Hindlimb muscle (tissue), 1 donor: Measurements from ENCODE around the gene SUSD6. TPM values are rescaled to one million over a fixed set of nuclear protein-coding genes. Genes with fewer than 3 reads are reported as not detected.
"Not testable (repeated sequence)": the region's sequence is repeated elsewhere in the genome, so short reads cannot be mapped to it uniquely, and the experiment has no call there.

Source experiments
- DNase-seq: peaks from one replicate; pipeline ENCODE4 v3.0.0-alpha.2; 2013
- polyA plus RNA-seq: library from polyadenylated mRNA; unstranded; fragments of 120-200 nt; gene quantifications from one replicate; pipeline ENCODE4 v1.2.1, GENCODE V29; 2013; ENCODE audit not compliant: insufficient read length

The SUSD6 gene
- polyA plus RNA-seq, 1 donor, result 22.6 TPM

DNA sequence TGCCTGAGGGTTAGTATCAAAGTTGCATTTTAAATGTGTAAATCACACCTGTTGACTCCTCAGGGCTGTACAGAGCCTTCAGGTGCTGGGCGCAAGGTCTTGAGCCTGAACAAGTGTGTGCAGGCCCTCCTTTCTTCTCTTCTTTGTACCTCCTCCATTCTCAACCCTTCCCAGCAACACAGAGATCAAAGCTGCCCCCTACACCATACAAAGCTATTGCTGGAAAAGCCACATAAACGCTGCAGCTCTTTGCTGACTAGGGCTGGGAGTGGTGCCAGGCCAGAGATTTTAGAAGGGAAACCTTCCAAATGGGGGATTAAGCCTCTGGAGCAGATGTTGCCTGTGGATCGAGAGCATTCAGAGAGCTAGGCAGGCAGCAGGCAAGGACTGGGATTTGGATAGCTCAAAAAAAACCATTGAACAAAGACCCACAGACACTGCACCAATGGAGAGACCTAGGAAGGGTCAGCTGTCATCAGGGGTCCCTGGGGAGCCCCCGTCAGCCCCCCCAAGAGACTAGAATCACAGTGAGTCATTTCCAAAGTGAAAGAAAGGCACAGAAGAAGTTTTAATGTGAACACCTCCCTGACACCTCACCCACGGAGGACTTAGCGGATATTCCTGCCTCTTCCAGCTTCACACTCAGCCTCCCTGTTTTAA is 18.2 kb upstream of the SUSD6 start:
- DNase-seq, result peak; percentile 87

DNA sequence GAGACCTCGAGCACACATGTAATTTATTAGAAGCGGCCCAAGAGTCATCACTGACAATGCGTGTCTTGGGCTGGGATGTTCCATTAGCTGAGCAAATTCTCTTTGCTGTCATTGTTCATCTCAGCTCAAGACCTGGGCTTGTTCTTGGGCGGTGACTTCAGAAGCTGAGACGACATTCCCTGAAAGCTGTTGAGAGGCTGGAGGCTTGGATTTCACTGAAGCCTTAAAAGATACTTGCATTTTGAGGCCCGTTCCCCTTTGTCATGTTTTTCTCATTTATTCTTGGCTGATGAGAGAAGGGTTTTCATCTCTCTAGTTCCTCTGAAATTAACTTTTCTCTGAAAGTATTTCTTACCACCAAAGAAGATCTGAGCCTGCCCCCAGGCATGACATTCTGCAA is 16.6 kb upstream of the SUSD6 start:
- no peak for DNase-seq

DNA sequence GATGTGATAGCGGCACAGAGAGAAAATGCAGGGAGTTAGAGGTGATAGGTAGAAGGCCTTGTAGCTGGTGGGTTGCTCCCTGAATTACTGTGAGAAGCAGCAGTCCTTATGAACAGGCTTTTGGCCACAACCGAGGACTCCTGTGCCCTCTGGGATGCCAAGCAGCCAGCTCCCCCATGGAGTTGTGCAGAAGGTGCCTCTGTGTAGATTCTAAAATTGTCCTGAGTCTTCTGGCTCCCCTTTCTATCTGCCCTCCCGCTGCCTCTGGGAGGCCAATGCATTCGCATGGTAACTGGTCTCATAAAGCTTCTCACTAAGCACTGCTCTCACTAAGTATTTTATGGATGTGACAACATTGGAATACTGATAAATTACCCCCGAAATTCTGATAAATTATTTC is 16.1 kb upstream of the SUSD6 start:
- DNase-seq, result no peak

DNA sequence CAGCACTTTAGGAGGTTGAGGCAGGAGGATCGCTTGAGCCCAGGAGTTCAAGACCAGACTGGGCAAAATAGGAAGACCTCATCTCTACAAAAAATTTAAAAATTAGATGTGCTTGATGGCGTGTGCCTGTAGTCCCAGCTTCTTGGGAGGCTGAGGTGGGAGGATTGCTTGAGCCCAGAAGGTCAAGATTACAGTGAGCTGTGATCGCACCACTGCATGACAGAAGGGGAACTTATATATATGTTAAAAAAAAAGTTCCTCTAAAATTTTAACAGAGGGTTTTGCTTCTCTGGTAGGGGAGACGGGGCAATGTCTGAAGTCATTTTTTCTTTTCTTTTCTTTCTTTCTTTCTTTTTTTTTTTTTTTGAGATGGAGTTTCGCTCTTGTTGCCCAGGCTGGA is 12.0 kb upstream of the SUSD6 start:
- DNase-seq, result not testable (repeated sequence)

DNA sequence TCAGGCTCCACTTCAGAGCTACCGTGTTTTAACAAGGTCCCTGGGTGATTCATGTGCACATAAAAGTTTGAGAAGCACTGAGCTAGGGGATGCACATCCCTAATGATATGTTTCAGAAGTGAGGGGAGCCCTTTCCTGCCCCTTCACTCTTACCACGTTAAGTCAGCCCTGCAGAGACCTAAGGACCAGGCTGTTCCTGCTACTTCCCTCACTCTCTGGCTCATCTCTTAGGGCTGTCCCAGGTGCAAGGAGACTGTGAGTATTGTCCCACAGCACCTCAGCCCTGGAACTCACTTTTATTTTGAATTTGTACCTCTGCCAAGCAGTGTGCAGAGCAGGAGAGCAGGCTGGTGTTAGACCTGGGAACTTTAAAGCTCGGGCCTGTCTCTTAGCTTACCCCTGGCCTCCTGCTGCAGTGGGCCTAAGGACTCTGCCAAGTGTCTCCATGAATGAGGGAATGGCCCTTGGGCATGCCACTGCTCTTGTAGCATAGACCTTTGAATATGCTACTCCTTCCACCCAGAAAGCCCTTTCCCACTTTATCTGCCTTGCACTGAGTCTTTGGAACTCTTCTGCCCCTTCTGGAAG is 11.0 kb upstream of the SUSD6 start:
- no peak for DNase-seq

DNA sequence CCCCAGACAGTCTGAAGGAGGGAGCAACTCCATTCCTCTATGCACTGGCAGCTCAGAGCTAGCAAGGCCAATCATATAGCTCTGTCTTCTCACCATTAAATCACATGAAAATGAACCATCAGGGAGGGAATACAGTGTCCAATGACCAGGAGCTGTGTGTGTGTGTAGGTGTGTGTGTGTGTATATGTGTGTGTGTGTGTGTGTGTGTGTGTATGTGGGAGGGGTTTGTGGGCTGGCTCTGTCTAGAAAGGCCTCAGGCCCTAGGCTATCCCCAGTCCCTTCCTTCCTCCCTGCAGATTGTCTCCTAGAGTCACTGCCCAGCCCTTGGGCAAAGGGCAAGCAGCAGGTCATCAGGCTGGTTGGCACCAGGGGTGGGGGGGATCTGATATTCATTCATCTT is 5.7 kb upstream of the SUSD6 start:
- no peak for DNase-seq

DNA sequence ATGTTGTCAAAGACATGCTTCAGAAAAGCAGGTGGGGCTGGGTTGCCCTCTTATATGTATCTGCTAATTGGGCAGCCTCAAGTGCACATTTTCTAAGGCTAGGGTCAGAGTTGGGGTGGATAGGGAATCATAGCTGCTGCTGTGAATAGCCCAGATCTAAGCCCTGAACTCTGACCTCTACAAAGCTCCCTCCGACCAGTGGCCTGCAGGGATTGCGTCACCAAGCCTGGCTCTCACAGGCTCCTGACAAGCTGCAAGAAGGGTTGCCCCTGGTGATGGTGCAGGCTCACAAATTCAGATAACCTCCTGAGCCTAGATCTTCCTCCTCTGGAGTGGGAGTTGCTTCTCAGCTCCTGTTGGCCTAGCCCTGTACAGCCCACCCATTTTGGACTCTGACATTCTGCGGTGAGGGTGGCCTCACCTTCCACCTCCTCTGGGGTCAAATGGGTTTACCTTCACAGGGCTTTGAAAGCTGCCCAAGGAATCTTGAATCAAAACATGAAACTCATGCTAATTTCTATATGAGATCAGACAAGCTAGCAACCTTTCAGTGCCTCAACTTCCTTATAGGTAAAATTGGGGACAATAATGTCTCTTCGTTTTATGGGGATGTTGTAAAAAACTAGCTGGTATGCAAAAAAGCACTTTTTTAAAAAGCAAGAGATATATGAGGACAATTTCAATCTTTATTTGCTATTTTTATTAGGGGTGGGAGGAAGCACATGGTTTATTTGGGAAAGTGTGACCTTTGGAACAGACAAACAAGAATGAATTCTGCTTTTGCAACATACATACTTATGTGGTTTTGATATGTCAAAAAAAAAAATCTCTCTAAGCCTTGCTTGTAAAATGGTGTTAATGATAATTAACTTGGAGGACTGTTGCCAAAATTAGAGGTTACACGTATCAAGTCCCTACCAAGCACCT is 4.9 kb upstream of the SUSD6 start:
- DNase-seq, result no peak

DNA sequence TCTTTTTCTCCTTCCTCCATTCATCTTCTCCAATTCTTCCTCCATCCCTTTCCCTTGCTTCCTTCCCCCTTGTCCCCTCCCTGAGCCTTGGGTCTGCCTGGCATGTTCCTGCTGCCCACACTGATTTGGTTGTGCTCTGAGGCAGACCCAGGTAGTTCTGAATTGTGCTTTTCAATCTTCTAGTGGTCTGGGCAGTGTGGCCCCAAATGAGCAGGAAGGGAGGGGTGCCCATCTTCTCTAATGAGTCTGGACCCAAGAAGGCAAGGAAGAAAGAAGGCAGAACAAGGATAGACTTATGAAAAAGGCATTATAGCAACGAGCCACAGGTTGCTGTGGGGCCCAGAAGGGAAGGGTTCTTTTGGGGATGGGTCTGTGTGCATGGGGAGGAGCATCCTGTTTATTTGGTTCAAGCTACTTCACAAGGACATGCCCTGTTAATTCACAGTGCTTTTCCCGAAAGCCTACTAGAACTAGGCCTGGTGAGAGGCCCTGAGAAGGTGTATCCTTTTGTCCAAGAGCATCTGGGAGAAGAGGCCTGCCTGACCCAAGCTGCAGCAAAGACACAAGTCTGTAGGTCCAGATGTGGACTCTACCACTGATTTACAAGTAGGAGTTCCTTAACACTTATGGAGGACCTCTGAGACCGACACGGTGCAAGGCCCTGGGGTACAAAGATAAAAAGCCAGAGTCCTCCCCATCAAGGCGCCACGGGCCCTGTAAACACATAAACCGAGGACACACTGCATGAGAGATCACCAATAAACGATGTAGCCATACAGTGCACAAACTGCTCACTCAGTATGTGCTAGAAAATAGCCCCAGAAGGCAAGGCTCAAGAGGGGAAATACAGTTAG is 1.1 kb upstream of the SUSD6 start:
- DNase-seq, result no peak

DNA sequence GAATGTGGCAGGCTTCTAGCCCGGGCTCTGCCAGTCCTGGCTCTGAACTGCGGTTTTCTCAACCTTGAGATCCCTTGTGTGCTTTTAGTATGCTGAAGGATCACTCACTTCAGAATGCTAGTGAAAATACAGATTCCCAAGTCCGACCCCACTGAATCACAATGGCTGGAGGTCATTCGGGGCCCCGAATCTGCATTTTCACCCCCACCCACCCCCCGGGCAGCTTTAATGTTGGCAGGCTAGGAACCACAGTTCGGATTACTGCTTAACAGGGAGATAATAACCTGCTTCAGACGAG is 573 bp upstream of the SUSD6 start:
- DNase-seq, result no peak

DNA sequence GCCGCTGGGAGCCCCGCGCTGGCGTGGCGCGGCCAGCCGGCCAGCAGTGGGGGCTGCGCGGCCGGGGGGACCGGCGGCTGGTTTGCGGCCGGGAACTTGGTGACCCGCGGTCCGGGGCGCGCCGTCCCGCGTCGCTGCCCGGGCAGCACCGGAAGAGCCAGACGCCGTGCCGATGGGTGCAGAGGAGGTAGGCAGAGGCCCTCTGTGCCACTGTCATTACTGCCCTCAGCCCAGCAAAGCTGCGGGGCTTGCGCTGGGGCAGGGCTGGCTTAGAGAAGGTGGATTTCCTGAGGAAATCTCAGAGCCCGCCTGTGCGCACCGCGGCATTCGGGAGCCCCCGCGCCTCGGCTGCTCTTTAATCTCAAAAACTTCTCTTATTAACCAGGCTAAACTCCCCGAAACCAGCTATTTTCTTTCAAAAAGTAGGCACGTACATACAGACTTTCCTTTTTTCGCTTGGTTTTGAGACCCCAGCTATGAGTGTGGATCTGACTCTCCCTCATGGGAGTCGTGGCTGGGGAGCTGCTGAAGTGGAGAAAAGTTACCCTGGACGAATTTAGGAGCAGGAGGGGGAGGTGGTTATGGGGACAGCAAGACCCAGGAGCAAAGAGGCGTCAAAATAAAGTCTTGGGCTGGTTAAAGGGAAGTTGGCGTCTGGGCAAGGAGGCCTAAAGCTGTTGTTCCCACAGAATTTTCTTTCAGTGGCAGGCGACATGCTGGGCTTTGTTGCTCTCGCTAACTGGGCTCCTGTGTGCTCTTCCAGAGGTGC is 802 bp downstream of the SUSD6 start:
- peak; percentile 42 for DNase-seq

DNA sequence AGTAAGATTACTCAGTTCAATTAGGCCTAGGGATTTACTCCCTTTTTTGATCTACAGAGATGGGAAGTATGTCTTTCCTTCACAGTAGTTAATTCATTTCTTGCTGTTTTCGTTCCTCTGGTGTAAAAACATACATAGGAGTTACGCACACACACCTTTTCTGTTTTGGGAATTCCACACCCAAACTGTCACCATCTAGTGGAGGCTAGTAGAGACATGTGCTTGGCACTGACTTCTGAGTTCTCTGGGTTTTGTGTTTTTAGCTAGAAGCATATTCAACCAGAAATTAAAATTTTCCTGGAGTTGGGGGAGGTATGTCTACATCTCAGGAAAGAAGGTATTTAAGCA is 1.4 kb downstream of the SUSD6 start:
- no peak for DNase-seq

DNA sequence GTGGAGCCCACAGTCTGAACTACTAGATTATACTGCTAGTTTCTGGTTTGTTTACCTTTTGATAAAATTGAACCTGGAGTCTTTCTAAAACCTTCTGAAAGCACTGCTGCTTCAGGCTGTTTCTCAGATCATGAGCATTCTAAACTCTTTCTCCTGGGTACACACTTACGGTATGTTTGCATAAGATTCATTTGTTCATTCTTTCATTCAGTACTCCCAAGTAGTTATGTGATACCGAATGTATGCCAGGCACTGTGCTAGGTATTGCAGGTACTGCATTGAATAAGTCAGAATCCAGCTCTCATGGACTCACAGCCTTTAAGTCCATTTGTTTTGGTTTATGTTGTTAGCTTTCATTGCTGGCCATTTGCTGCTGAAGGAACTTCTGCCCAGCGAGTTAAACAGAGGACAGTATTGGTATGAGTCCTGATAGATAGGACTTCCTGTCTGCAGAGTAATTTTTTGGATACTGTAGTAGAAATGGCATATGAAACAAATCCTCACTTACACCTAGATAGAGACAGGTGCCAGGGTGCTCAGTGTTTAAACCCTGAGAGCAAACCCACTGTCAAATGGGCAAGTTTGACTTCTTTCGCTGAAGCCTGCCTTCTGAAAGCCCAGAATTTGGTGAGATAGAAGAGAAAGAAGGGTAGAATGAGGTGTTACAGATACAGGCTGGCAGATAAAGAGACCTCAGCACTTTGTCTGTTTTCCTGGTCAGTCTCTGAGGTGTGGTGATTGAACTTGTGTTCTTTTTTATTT is 2.1 kb downstream of the SUSD6 start:
- DNase-seq, result no peak

DNA sequence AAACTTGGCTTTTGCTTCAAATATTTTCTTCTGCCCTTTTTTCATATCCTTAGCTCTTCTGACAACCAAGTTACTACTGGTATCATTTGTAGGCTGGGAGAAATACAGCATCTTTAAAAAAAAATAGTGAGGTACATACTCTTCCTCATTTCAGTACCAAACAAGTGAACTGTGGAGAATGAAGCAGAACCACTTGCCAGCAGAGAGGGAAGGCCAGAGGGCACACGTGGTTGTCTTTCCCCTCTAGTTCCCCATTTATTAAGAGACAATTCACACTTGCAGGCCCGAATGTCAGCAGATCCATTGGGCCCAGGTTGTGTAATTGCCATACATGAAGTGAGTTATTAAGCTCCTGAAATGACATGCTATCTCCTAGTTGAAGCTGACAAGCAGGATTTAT is 3.2 kb downstream of the SUSD6 start:
- peak; percentile 24 for DNase-seq

DNA sequence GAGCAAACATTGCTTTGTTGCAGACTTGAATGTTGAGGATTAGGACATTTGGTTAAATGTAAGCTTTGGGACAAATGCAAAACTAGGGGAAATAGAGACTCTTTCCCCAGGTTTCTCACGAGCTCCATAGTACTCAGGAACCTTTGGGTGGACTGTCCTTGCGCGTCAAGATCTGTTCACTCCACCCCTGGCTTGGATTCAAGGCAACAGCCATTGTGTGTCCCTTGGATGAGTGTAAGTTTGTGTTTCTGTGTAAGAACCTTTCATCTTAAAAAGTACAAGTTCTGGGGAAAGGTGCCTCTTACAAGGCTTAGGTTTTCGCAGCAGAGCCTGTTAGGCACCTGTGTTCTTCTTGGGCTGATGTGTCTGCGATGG is 3.7 kb downstream of the SUSD6 start:
- DNase-seq, result no peak

DNA sequence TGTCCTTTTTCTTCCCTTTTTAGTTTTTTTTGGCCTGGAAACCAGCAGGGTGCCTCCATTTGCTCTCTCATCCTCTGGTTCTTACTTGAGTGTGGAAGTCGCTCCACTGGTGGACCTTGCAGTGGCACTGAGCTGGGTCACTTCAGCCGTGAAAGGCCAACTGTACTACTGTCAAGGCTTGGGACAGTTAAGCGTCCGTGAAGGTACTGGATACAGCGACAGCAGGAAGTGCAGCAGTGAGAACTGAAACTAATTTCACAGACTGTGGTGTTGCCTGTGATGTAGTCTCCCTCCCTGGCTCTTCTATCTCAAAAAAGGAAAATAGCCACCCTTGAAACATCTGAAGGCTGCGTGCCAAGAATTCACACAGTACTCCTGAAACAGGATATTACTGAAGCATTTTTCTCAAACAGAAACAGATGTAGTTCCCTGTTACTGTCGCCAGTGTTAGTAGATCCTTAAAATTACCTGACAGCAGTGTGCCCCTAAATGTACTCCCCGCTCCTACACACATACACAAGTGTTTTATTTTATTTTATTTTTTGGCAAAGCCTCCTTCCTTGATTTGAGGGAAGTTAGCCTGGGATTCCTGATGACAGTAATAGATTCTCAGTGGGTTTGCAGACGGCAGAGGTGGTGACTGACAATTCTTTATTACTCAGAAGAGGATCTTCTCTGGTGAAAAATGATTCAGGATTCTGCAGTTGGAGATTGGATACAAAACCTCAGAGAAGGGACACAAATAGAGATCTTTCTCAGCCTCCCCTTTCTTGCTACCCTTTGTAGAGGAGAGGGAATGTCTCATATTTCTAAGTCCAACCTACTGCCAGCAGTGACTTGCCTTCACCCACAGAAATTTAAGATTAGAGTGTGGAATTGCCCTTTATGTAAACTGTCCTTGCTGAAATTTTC is 4.4 kb downstream of the SUSD6 start:
- peak; percentile 63 for DNase-seq

DNA sequence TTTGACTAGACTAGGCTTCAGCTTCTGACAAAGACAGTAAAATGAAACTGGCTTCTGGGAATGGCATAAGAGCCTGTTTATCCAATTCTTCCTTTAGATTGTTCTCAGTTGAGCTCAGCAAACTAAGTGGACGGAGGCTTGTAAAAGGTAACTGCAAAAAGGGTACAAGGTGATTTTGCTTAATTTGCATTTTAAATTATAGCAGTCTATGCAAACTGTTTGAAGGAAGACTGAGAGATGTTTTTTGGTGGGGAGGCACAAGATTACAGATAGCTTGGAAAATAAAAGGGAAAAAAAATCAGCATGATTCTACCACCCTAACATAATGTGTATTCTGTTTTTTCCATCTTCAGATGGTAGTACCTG is 5.0 kb downstream of the SUSD6 start:
- no peak for DNase-seq

DNA sequence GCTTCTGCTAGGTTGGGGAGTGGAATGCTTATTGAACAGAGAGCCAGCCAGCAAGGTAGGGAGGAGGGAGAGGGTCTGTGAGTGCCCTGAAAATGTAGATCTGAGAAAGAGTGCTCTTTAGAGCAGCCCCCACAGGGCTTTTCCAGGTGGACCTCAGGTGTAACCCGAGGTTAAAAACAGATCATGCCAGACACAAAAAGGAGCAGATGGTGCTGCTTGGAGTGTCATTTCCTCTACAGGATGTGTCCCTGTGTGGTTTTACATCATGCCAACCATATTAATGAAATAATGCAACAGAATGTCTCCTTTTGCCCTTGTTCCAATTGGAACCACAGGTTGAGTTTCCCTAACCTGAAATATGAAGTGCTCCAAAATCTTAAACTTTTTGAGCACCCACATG is 6.4 kb downstream of the SUSD6 start:
- DNase-seq, result no peak

DNA sequence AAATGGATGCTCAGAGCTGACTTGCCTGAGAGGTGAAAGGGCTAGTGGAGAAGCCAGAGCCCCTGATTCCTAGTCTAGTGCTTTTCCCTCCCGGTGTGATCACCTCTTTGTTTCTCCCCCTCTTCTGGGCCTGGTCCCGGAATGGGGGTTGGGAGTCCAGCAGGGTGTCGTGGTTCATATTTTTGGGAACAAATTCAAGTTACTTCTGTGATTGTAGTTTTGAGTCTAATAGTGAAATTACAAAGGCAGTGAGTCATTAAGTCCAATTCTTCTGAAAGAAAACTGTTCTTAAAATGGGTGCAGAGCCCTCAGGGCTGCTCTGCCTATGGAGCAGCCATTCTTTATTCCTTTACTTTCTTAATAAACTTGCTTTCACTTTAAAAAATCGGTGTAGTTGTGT is 7.6 kb downstream of the SUSD6 start:
- no peak for DNase-seq

DNA sequence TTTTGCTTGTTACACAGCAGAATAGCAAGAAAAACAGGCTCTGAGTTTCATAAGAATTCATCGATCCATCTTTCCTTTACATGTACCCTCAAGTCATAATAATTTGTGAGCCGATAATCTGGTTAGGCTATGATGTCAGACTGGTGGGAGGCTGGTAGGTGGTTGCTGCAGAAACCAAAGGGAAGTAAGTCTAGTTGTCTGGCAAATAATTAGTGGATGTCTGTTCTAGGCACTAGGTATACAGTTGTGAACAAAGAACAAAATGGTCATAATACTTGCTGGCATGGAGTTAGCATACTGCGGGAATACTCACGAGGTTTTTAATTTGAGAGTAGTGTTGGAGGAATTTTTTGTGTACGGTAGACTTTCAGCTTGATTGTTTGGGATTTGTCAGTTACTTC is 8.8 kb downstream of the SUSD6 start:
- no peak for DNase-seq

DNA sequence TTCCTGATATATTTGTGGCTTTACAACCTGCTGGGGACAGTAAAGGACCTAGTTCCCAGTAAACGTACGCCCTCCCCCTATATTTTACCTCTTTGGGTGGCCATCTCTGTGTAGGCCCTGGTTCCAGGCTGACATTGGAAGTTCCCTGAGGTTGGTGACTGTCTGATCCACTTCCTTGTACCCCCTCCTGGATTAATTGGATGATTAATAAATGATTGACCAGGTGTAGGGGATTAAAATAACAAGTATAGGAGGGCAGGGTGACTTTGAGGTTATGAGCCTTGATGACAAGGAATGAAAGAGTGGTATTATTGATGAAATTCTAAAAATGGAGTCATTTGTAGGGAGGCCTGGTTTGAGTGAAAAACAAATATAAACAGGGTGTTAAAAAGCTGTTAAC is 9.6 kb downstream of the SUSD6 start:
- DNase-seq, result no peak

DNA sequence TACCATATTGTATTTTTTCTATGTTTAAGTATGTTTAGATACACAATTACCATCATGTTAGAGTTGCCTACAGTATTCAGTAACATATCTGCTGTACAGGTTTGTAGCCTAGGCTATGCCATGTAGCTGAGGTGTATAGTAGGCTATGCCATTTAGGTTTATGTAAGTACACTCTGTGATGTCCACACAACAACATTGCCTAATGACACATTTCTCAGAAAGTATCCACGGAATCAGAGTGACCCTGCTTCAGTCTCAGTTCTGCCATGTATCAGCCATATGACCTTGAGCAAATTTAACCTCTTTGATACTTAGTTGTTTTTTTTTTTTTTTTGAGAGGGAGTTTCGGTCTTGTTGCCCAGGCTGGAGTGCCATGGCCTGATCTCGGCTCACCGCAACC is 12.7 kb downstream of the SUSD6 start:
- DNase-seq, result no peak
